ENCODE measurements around the gene STT3B. TPM values are rescaled to one million over a fixed set of nuclear protein-coding genes. Genes with fewer than 3 reads are reported as not detected.

Gene STT3B
- total and polyA plus RNA-seq, 2 of the 13 experiments (the other 11 are each of a cell fraction or from before 2014, with no cell fraction given): 85.0 to 205 TPM

DNA sequence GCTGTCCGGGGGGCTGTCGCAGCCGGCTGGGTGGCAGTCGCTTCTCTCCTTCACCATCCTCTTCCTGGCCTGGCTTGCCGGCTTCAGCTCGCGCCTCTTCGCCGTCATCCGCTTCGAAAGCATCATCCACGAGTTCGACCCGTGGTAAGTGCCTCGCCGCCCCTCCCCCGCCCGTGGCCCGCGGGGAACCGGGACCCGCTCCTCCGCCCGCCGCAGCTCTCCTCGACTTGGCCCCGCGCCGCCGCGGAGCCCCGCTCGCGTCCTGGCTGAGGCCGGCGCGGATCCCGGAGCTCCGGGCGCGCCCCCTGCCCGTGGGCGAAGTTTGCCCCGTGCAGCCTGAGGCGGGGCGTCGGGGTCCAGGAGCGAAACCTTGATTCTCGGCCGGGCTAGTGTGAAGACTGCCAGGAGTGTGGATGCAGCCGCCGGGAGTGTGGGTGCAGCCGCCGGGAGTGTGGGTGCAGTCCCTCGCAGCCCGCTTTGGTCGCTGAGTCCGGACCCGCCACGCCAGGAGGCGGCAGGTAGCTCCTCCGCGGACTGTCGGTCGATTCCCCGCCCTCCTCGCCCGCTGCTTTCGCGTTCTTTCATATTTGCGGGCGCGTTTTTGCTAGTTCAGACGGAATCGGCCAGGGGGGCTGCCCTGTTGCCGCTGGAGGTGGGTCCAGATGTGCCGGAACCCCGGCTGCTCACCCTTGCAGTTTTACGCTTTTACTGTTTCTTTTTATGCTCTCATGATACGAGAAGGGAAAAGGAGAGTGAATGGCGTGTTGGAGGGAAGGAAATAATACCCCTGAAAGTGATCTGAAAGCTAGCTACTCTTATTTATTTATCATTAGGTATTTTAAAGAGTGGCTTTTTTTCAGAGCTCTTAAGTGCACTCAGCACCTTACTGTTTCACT, 692 bp downstream of the STT3B start (continued):
- TF ChIP-seq MEF2D (CRISPR knock-in tag; IDR thresholded peaks at IDR 0.05): no peak
- no peak for TF ChIP-seq RFX5 (IDR thresholded peaks at IDR 0.05; ENCODE audit: low read depth, low read length)
- TF ChIP-seq AGO2 (optimal IDR thresholded peaks at IDR 0.05; ENCODE audit: low read depth, low read length): peak; percentile 35
- TF ChIP-seq EZH2 (conservative IDR thresholded peaks at IDR 0.05; ENCODE audit: low read depth, low read length): no peak
- no peak for TF ChIP-seq GFI1 (CRISPR knock-in tag; IDR thresholded peaks at IDR 0.05; ENCODE audit: borderline replicate concordance)
- no peak for TF ChIP-seq ZNF776 (CRISPR knock-in tag; IDR thresholded peaks at IDR 0.05)
- no peak for TF ChIP-seq SP5 (CRISPR knock-in tag; IDR thresholded peaks at IDR 0.05; ENCODE audit: borderline replicate concordance, low read depth)
- TF ChIP-seq, protein P1, sequence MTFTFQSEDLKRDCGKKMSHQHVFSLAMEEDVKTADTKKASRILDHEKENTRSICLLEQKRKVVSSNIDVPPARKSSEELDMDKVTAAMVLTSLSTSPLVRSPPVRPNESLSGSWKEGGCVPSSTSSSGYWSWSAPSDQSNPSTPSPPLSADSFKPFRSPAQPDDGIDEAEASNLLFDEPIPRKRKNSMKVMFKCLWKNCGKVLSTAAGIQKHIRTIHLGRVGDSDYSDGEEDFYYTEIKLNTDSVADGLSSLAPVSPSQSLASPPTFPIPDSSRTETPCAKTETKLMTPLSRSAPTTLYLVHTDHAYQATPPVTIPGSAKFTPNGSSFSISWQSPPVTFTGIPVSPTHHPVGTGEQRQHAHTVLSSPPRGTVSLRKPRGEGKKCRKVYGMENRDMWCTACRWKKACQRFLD (CRISPR knock-in tag; IDR thresholded peaks at IDR 0.05; ENCODE audit: borderline replicate concordance): no peak
- no peak for TF ChIP-seq ZNF737 (CRISPR knock-in tag; IDR thresholded peaks at IDR 0.05; ENCODE audit: borderline replicate concordance)
- TF ChIP-seq DNMT1 (CRISPR knock-in tag; IDR thresholded peaks at IDR 0.05): no peak
- no peak for TF ChIP-seq ARID3A (IDR thresholded peaks at IDR 0.05; ENCODE audit: low read depth, low read length)
- TF ChIP-seq ZNF12 (CRISPR knock-in tag; IDR thresholded peaks at IDR 0.05): no peak
- no peak for TF ChIP-seq SIX1 (CRISPR knock-in tag; IDR thresholded peaks at IDR 0.05; ENCODE audit: borderline replicate concordance)
- peak; percentile 30; the same call in 1 of the 2 replicates for TF ChIP-seq ZNF138 (CRISPR knock-in tag; IDR thresholded peaks at IDR 0.05; ENCODE audit: low read depth)
- TF ChIP-seq ZSCAN20 (CRISPR knock-in tag; IDR thresholded peaks at IDR 0.05; ENCODE audit: borderline replicate concordance): no peak
- TF ChIP-seq ZNF589 (CRISPR knock-in tag; conservative IDR thresholded peaks at IDR 0.05): no peak
- TF ChIP-seq HNRNPLL (IDR thresholded peaks at IDR 0.05; ENCODE audit: low read depth, low read length, poor library complexity, severe bottlenecking): peak; percentile 49
- no peak for TF ChIP-seq HOXA5 (CRISPR knock-in tag; IDR thresholded peaks at IDR 0.05)
- TF ChIP-seq ZNF10 (CRISPR knock-in tag; IDR thresholded peaks at IDR 0.05; ENCODE audit: borderline replicate concordance, low read depth): no peak
- no peak for TF ChIP-seq FOXK1 (CRISPR knock-in tag; IDR thresholded peaks at IDR 0.05; ENCODE audit: borderline replicate concordance, low read depth)
- TF ChIP-seq ZSCAN30 (CRISPR knock-in tag; IDR thresholded peaks at IDR 0.05): no peak
- no peak for TF ChIP-seq XRCC5 (optimal IDR thresholded peaks at IDR 0.05; ENCODE audit: low read length)
- no peak for TF ChIP-seq CC2D1A (CRISPR knock-in tag; IDR thresholded peaks at IDR 0.05)
- no peak for TF ChIP-seq ZNF44 (CRISPR knock-in tag; IDR thresholded peaks at IDR 0.05)
- TF ChIP-seq ZNF570 (CRISPR knock-in tag; IDR thresholded peaks at IDR 0.05; ENCODE audit: borderline replicate concordance): no peak
- 0 out of 2 replicates have a peak, but pooled peaks have one; percentile 32 for TF ChIP-seq ZSCAN31 (CRISPR knock-in tag; IDR thresholded peaks at IDR 0.05; ENCODE audit: low read depth)
- no peak for TF ChIP-seq ZNF713 (CRISPR knock-in tag; IDR thresholded peaks at IDR 0.05)
- no peak for TF ChIP-seq ZNF160 (CRISPR knock-in tag; IDR thresholded peaks at IDR 0.05)
- no peak for TF ChIP-seq ZMYM3 (CRISPR knock-in tag; IDR thresholded peaks at IDR 0.05)
